CD4-positive, alpha-beta T cell (primary cell): ENCODE measurements around the gene ZNF536. TPM values are rescaled to one million over a fixed set of nuclear protein-coding genes. Genes with fewer than 3 reads are reported as not detected.

ENCODE experiments used
- ATAC-seq: fragments of 200-7000 bp; cut with Tn5 transposase; one replicate; pipeline ENCODE4 v1.10.0; 2022; ENCODE audit warnings: mild to moderate bottlenecking; ENCODE audit not compliant: poor library complexity
- CTCF ChIA-PET: fragments of 350-600 bp; sonication (Branson Sonifier 250); formaldehyde crosslinking; loops from one replicate; lab custom pipeline; 2021; ENCODE audit warnings: antibody characterized with exemption, inconsistent platforms; lab: Charles Lee
- POLR2A ChIA-PET: fragments of 350-600 bp; sonication (Branson Sonifier 250); formaldehyde crosslinking; loops from one replicate; lab custom pipeline; 2021; ENCODE audit warnings: antibody characterized with exemption, inconsistent platforms; lab: Charles Lee
- DNase-seq, 14 experiments: peaks; one replicate each; pipeline ENCODE4 v3.0.0-alpha.2; 2013 to 2020; ENCODE audit warnings: mixed read lengths in 2 of 14
- H3K27ac ChIP-seq, 2 donors: one replicate each; pipeline versions ENCODE4 v1.5.1 to v1.7.0; 2013; ENCODE audit warnings: low read length in 2 of 2, low read depth in 1 of 2, mild to moderate bottlenecking in 1 of 2
- H3K27me3 ChIP-seq, 2 experiments: 1 replicate in 1 of 2; 2 replicates in 1 of 2; pipeline versions ENCODE4 v1.6.1 to v1.7.0; 2013; ENCODE audit warnings: low read length in 2 of 2, control low read depth in 1 of 2, mild to moderate bottlenecking in 1 of 2, moderate library complexity in 1 of 2; ENCODE audit not compliant: insufficient read depth in 2 of 2, control insufficient read depth in 1 of 2
- H3K36me3 ChIP-seq: one replicate; pipeline ENCODE4 v1.6.1; 2013; ENCODE audit warnings: low read length, control low read depth; ENCODE audit not compliant: insufficient read depth
- H3K4me1 ChIP-seq: one replicate; pipeline ENCODE4 v1.6.1; 2013; ENCODE audit warnings: low read length, control low read depth; ENCODE audit not compliant: insufficient read depth
- H3K4me3 ChIP-seq: one replicate; pipeline ENCODE4 v1.5.1; 2013; ENCODE audit warnings: mild to moderate bottlenecking, low read length, moderate library complexity
- H3K9me3 ChIP-seq, 2 experiments: 1 replicate in 1 of 2; 2 replicates in 1 of 2; pipeline versions ENCODE4 v1.6.1 to v1.7.0; 2013; ENCODE audit warnings: low read length in 2 of 2, mild to moderate bottlenecking in 2 of 2, control low read depth in 1 of 2, moderate library complexity in 1 of 2; ENCODE audit not compliant: control insufficient read depth in 1 of 2, insufficient read depth in 1 of 2
- H3K27ac Mint-ChIP-seq: one replicate; pipeline ENCODE4 v1.8.0; 2020; ENCODE audit warnings: mixed read lengths
- H3K27me3 Mint-ChIP-seq: one replicate; pipeline ENCODE4 v1.8.0; 2021; ENCODE audit warnings: mixed read lengths
- H3K36me3 Mint-ChIP-seq: one replicate; pipeline ENCODE4 v1.8.0; 2021; ENCODE audit warnings: low read depth, mixed read lengths
- H3K4me1 Mint-ChIP-seq: one replicate; pipeline ENCODE4 v1.8.0; 2021; ENCODE audit warnings: low read depth, mixed read lengths
- H3K4me3 Mint-ChIP-seq: one replicate; pipeline ENCODE4 v1.8.0; 2020; ENCODE audit warnings: mild to moderate bottlenecking, mixed read lengths
- H3K9me3 Mint-ChIP-seq: one replicate; pipeline ENCODE4 v1.8.0; 2020; ENCODE audit warnings: mixed read lengths
- CTCF ChIP-seq: fragments of 200-600 bp; IDR thresholded peaks from one replicate; pipeline ENCODE4 v1.8.0; 2022; ENCODE audit warnings: antibody characterized with exemption, mild to moderate bottlenecking
- intact Hi-C, 2 experiments: fragments of 100-400 bp; cut with DNase I in 1 of 2; cut with micrococcal nuclease in 1 of 2; formaldehyde crosslinking; loops; one replicate each; pipeline versions ENCODE4 v1.15.1 to v1.9.0; 2023 to 2025; cut with DNase I, micrococcal nuclease
- total RNA-seq, 174 experiments: library from RNA in 2 of 174; stranded (reverse) in 2 of 174; gene quantifications; one replicate each; pipeline ENCODE4 v1.2.3 and lab custom pipeline; 2021 to 2026

Gene ZNF536
- total RNA-seq, 2 experiments from 2014 or later, result not detected

- H3K4me3 Mint-ChIP-seq, result no peak overlapping the region
- no peaks in the 10 kb centered on the region for H3K4me1 Mint-ChIP-seq
- intact Hi-C loops, result no loop called here
- no peak for TF ChIP-seq CTCF
- H3K27me3 ChIP-seq, result no peaks in the 10 kb centered on the region
- no peaks in the 10 kb centered on the region for H3K4me1 ChIP-seq
- ATAC-seq (no peak), DNase-seq (no peak)
- H3K36me3 Mint-ChIP-seq, result no peaks in the 10 kb centered on the region
- no peak overlapping the region for H3K27ac Mint-ChIP-seq
- CTCF ChIA-PET, result no interaction called here
- H3K9me3 ChIP-seq, result peaks cover 0 to 11% of the 10 kb centered on the region in 2 experiments
- H3K36me3 ChIP-seq, result no peaks in the 10 kb centered on the region
- H3K27me3 Mint-ChIP-seq, result peaks cover 10% of the 10 kb centered on the region
- POLR2A ChIA-PET, result no interaction called here
- H3K4me3 ChIP-seq, result no peak overlapping the region
- H3K27ac ChIP-seq, result no peak overlapping the region
- no peaks in the 10 kb centered on the region for H3K9me3 Mint-ChIP-seq
Observed at GRCh38 chr19:30385666-30386065, 13.5 kb downstream of the ZNF536 start.

- Mint-ChIP-seq H3K4me1 (no peaks in the 10 kb centered on the region), H3K4me3 (no peak overlapping the region), H3K27ac (no peak overlapping the region), H3K27me3 (peaks cover 6% of the 10 kb centered on the region), H3K9me3 (no peaks in the 10 kb centered on the region), H3K36me3 (no peaks in the 10 kb centered on the region)
- no peaks in the 10 kb centered on the region for H3K4me1 ChIP-seq
- no peak for ATAC-seq
- ChIA-PET CTCF (no interaction called here), POLR2A (no interaction called here)
- no peak for DNase-seq
- no peaks in the 10 kb centered on the region for H3K27me3 ChIP-seq
- H3K27ac ChIP-seq, result no peak overlapping the region
- no peak overlapping the region for H3K4me3 ChIP-seq
- intact Hi-C loops, result no loop called here
- H3K36me3 ChIP-seq, result no peaks in the 10 kb centered on the region
- peaks cover 0 to 14% of the 10 kb centered on the region in 2 experiments for H3K9me3 ChIP-seq
- no peak for TF ChIP-seq CTCF
Observed at GRCh38 chr19:30386551-30387143, 14.5 kb downstream of the ZNF536 start.

GRCh38 chr19:30387311-30388115 lies 15.3 kb downstream of the ZNF536 start:
- H3K9me3 Mint-ChIP-seq, result no peaks in the 10 kb centered on the region
- H3K27me3 Mint-ChIP-seq, result peaks cover 11% of the 10 kb centered on the region
- no peak overlapping the region for H3K27ac ChIP-seq
- H3K4me3 Mint-ChIP-seq, result no peak overlapping the region
- H3K27ac Mint-ChIP-seq, result no peak overlapping the region
- no peak for TF ChIP-seq CTCF
- H3K4me1 Mint-ChIP-seq, result no peaks in the 10 kb centered on the region
- H3K36me3 ChIP-seq, result no peaks in the 10 kb centered on the region
- intact Hi-C loops, result no loop called here
- no peak for DNase-seq
- POLR2A ChIA-PET, result no interaction called here
- H3K27me3 ChIP-seq, result peaks cover 0 to 3% of the 10 kb centered on the region in 2 experiments
- no peak for ATAC-seq
- H3K9me3 ChIP-seq, result peaks cover 0 to 14% of the 10 kb centered on the region in 2 experiments
- no peaks in the 10 kb centered on the region for H3K36me3 Mint-ChIP-seq
- CTCF ChIA-PET, result no interaction called here
- H3K4me3 ChIP-seq, result no peak overlapping the region
- no peaks in the 10 kb centered on the region for H3K4me1 ChIP-seq
